ENCODE data around the gene HYAL3.

Gene HYAL3

GRCh38 chr3:50319894-50320625 lies 20.9 kb upstream of the HYAL3 start:
- peak overlapping the region; percentile 73 for H3K4me3 ChIP-seq (ENCODE audit: low read depth, low read length)
- TF ChIP-seq CTCF (IDR thresholded peaks at IDR 0.05; ENCODE audit: low read depth, low read length): no peak

DNA sequence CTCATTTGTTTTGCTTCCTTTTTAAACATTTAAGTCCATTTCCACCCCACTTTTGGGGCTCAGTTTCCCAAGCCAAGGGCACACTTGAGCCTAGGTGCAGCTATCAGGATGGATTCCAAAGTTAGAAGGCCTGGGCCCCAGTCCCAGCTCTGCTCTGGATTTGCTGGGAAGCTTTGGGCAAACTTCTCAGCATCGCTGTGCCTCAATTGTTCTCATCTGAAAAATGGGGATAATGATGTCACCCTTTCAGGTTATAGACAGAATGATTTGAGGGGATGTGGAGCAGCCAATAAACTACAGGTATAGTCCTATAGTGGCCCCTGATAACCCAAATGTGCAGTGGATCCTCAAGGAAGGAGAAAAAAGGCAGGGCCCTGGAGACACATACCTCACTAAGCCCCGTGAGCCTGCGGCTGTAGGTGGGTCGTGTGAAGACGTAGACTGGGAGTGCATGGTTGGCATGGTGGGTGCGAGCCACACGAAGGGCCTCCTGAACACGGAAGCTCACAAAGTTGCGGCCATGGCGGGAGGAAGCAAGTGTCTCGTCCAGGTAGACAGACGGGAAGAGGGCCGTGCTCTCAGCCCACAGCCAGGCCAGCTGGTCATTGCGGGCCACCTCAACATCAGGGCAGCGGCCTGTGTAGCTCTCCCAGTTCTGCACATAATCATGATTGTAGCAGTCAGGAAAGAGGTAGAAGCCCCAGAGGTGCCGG lies 20.1 kb upstream of the HYAL3 start:
- no peak for TF ChIP-seq CTCF (IDR thresholded peaks at IDR 0.05; ENCODE audit: low read depth, low read length)
- H3K4me3 ChIP-seq (ENCODE audit: low read depth, low read length): no peak overlapping the region

GRCh38 chr3:50318615-50319014 lies 19.4 kb upstream of the HYAL3 start:
- no peak overlapping the region for H3K4me3 ChIP-seq (ENCODE audit: low read depth, low read length)
- no peak for TF ChIP-seq CTCF (IDR thresholded peaks at IDR 0.05; ENCODE audit: low read depth, low read length)

DNA sequence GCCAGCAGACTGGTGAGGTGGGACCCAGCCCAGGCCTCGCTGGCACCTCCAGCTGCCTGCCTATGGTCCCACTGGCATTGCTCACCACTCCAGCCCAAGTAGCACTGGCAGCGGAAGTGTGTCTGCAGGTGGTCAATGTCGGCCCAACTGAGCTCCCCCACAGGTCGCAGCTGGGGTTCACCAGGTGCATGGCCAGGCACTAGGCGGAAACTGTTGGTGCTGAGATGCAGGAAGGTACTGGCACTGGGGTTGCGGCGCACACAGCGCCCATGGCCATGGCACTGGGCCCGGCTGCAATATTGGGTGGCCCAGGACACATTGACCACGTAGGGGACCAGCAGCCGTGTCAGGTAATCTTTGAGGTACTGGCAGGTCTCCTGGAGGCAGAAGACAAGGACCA lies 19.0 kb upstream of the HYAL3 start:
- no peak overlapping the region for H3K4me3 ChIP-seq (ENCODE audit: low read depth, low read length)
- TF ChIP-seq CTCF (IDR thresholded peaks at IDR 0.05; ENCODE audit: low read depth, low read length): no peak

DNA sequence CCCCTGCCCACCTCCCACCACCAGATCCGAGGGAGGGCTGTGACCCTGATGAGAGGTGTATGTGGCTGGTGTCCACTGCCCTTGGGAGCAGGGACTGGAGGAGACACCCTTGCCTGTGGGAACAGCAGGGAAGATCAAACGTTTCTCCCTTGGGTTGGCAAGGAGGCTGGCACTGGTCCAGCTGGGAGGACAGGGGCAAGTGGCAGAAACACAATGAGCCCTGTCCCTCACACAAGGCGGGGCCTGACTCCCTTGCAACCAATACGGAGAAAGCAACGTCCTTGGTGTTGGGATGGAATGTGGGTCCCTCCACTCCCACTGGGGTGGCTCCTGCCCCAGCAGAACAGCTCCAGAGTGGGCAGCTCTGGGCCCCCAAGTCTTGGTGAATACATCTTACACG lies 18.1 kb upstream of the HYAL3 start:
- TF ChIP-seq CTCF (IDR thresholded peaks at IDR 0.05; ENCODE audit: low read depth, low read length): no peak
- H3K4me3 ChIP-seq (ENCODE audit: low read depth, low read length): no peak overlapping the region

- H3K4me3 ChIP-seq (ENCODE audit: low read depth, low read length): no peak overlapping the region
- no peak for TF ChIP-seq CTCF (IDR thresholded peaks at IDR 0.05; ENCODE audit: low read depth, low read length)
Observed at GRCh38 chr3:50316657-50317242, 17.5 kb upstream of the HYAL3 start.

GRCh38 chr3:50314816-50315215 lies 15.6 kb upstream of the HYAL3 start:
- no peak for TF ChIP-seq CTCF (IDR thresholded peaks at IDR 0.05; ENCODE audit: low read depth, low read length)
- H3K4me3 ChIP-seq (ENCODE audit: low read depth, low read length): no peak overlapping the region
